HepG2 (cell line): ENCODE measurements around the gene GTF2F2. TPM values are rescaled to one million over a fixed set of nuclear protein-coding genes. Genes with fewer than 3 reads are reported as not detected.

Experiments
- ATAC-seq: fragments of 200-7000 bp; cut with Tn5 transposase; 3 replicates; pipeline ENCODE4 v1.9.1; 2020; ENCODE audit warnings: mild to moderate bottlenecking, moderate library complexity
- BruUV-seq: library from RNA; stranded (reverse); fragments of 400-500 nt; replicated peaks from 2 replicates; lab custom pipeline; 2021; lab: Mats Ljungman, UMichigan
- CTCF ChIA-PET: fragments of 300-600 bp; formaldehyde crosslinking; extraction: SDS; loops from one replicate; lab custom pipeline; 2021; ENCODE audit warnings: low total read pairs, inconsistent platforms, low intra/inter-chr PET ratio; lab: Yijun Ruan, JAX
- POLR2A ChIA-PET: fragments of 350-600 bp; sonication (Branson Sonifier 250); formaldehyde crosslinking; loops from one replicate; lab custom pipeline; 2020; ENCODE audit warnings: antibody characterized with exemption, inconsistent platforms; lab: Yijun Ruan, JAX
- DNase-seq: peaks from one replicate; pipeline ENCODE4 v3.0.0-alpha.2; 2015; ENCODE audit warnings: low spot score
- FAIRE-seq: peaks from 3 replicates; lab custom pipeline; 2011; peaks lifted over from hg19 to GRCh38; lab: Jason Lieb, UNC
- H2AFZ ChIP-seq: one replicate; pipeline ENCODE4 v1.6.1; 2011; ENCODE audit warnings: low read length, inconsistent platforms
- H3K27ac ChIP-seq: fragments of 300-600 bp; 3 replicates; pipeline ENCODE4 v1.8.0; 2011; ENCODE audit warnings: mixed run types, mild to moderate bottlenecking, mixed read lengths, low read length, inconsistent platforms; ENCODE audit not compliant: insufficient read depth; ENCODE audit errors: extremely low read length
- H3K27me3 ChIP-seq, 2 experiments: fragments of 200-600 bp in 1 of 2; 2 replicates in 1 of 2; 3 replicates in 1 of 2; pipeline versions ENCODE4 v1.6.0 to v1.8.0; 2011; ENCODE audit warnings: low read length in 2 of 2, mild to moderate bottlenecking in 2 of 2, moderate library complexity in 2 of 2, inconsistent platforms in 1 of 2; ENCODE audit not compliant: insufficient read depth in 2 of 2, control insufficient read depth in 1 of 2
- H3K36me3 ChIP-seq, 2 experiments: fragments of 200-600 bp in 1 of 2; replicated peaks in 1 of 2; 2 replicates in 1 of 2; 3 replicates in 1 of 2; pipeline versions ENCODE4 v1.5.1 to v1.8.0; 2011; ENCODE audit warnings: low read length in 2 of 2, inconsistent platforms in 1 of 2; ENCODE audit not compliant: insufficient read depth in 2 of 2, control insufficient read depth in 1 of 2
- H3K4me1 ChIP-seq: 2 replicates; pipeline ENCODE4 v1.5.1; 2012; ENCODE audit warnings: low read length, inconsistent platforms; ENCODE audit not compliant: insufficient read depth
- H3K4me2 ChIP-seq: 2 replicates; pipeline ENCODE4 v1.6.0; 2011; ENCODE audit warnings: low read depth, low read length, inconsistent platforms
- H3K4me3 ChIP-seq, 3 experiments: fragments of 200-600 bp in 1 of 3; sonication (generic), shearing (Covaris generic) in 1 of 3; replicated peaks in 1 of 3; 2 replicates each; pipeline ENCODE4 v1.5.1; 2011 to 2016; ENCODE audit warnings: low read length in 3 of 3, inconsistent platforms in 2 of 3, low read depth in 2 of 3, mild to moderate bottlenecking in 2 of 3, control low read depth in 1 of 3, mixed read lengths in 1 of 3; ENCODE audit not compliant: insufficient read depth in 1 of 3
- H3K79me2 ChIP-seq: one replicate; pipeline ENCODE4 v1.6.1; 2011; ENCODE audit warnings: low read length, inconsistent platforms; ENCODE audit not compliant: insufficient read depth
- H3K9ac ChIP-seq: 2 replicates; pipeline ENCODE4 v1.6.0; 2011; ENCODE audit warnings: mild to moderate bottlenecking, low read depth, low read length, inconsistent platforms; ENCODE audit not compliant: insufficient read depth
- H3K9me3 ChIP-seq: 2 replicates; pipeline ENCODE4 v1.5.1; 2012; ENCODE audit warnings: mild to moderate bottlenecking, low read length
- H4K20me1 ChIP-seq: 2 replicates; pipeline ENCODE4 v1.6.0; 2011; ENCODE audit warnings: inconsistent platforms, mild to moderate bottlenecking, low read length, moderate library complexity; ENCODE audit not compliant: insufficient read depth
- HDAC2 ChIP-seq: sonication (generic); formaldehyde crosslinking; IDR thresholded peaks from 2 replicates; pipeline ENCODE4 v1.4.0; 2020; ENCODE audit warnings: missing genetic modification reagents
- KDM5B ChIP-seq: sonication (generic); formaldehyde crosslinking; IDR thresholded peaks from 2 replicates; pipeline ENCODE4 v1.4.0; 2020; ENCODE audit warnings: missing genetic modification reagents, mild to moderate bottlenecking, borderline replicate concordance
- MAFK ChIP-seq, 2 experiments: IDR thresholded peaks in 1 of 2; conservative IDR thresholded peaks in 1 of 2; 2 replicates each; pipeline ENCODE4 v1.6.1; 2011; ENCODE audit warnings: improper control_type of control experiment in 2 of 2, low read length in 2 of 2
- PCBP2 ChIP-seq: fragments of 200-400 bp; formaldehyde crosslinking; optimal IDR thresholded peaks from 2 replicates; pipeline ENCODE3; 2018; ENCODE audit warnings: low read length, low read depth; ENCODE audit not compliant: poor library complexity, severe bottlenecking
- ZBTB33 ChIP-seq: sonication (generic); formaldehyde crosslinking; IDR thresholded peaks from 2 replicates; pipeline ENCODE4 v1.4.0; 2020; ENCODE audit warnings: missing genetic modification reagents
- ZC3H13 ChIP-seq: sonication (generic); formaldehyde crosslinking; IDR thresholded peaks from 2 replicates; pipeline ENCODE4 v1.8.1; 2023; ENCODE audit warnings: mild to moderate bottlenecking, missing genetic modification reagents, moderate library complexity
- ZNF282 ChIP-seq: fragments of 450-650 bp; IDR thresholded peaks from 2 replicates; pipeline ENCODE4 v1.6.1; 2018; ENCODE audit not compliant: partially characterized antibody
- ZNF546 ChIP-seq: sonication (generic); formaldehyde crosslinking; conservative IDR thresholded peaks from 2 replicates; pipeline ENCODE4 v1.8.1; 2023; ENCODE audit warnings: mild to moderate bottlenecking, missing genetic modification reagents
- ZNF547 ChIP-seq: sonication (generic); formaldehyde crosslinking; IDR thresholded peaks from 2 replicates; pipeline ENCODE4 v1.5.1; 2020; ENCODE audit warnings: mild to moderate bottlenecking, missing genetic modification reagents
- WGBS: methylation state at CpG from one replicate; pipeline ENCODE4 v1.1.6; 2017; ENCODE audit warnings: low lambda C conversion rate; 5-methylcytosine and 5-hydroxymethylcytosine counted together
- in situ Hi-C: cut with HindIII; loops from 2 replicates; pipeline ENCODE4 v1.10.0; 2017; ENCODE audit warnings: low pct_unique_long_range_greater_than_20kb; ENCODE audit not compliant: extremely low pct_ligation_motif_present
- intact Hi-C: fragments of 100-400 bp; cut with micrococcal nuclease; formaldehyde crosslinking; loops from one replicate; pipeline ENCODE4 v1.10.0; 2022; ENCODE audit not compliant: unreplicated experiment
- polyA plus RNA-seq, 8 experiments: library from polyadenylated mRNA; depleted of rRNA in 3 of 8; stranded (reverse) in 7 of 8; unstranded in 1 of 8; fragments of >200 nt; fragmentation: Illumina TruSeq in 4 of 8; extraction: Trizol in 4 of 8; gene quantifications; 2 replicates each; pipeline versions ENCODE4 v1.2.1 to v1.2.3, GENCODE V29; 2011 to 2016; ENCODE audit warnings: low read depth in 4 of 8, missing spikeins in 1 of 8, mixed read lengths in 1 of 8; ENCODE audit not compliant: insufficient read depth in 1 of 8
- total RNA-seq, 5 experiments: library from RNA; depleted of rRNA; stranded (reverse); fragments of >200 nt; fragmentation: Illumina TruSeq; extraction: Trizol; gene quantifications; 2 replicates each; pipeline ENCODE4 v1.2.3, GENCODE V29; 2016; ENCODE audit warnings: low read depth in 1 of 5

Gene GTF2F2
- total and polyA plus RNA-seq, 2 of the 13 experiments (the other 11 are each of a cell fraction or from before 2014, with no cell fraction given) = 10.6 to 32.8 TPM

GRCh38 chr13:45295536-45295935 is 175.2 kb downstream of the GTF2F2 start:
- TF ChIP-seq PCBP2 = no peak
- TF ChIP-seq HDAC2 (CRISPR knock-in tag) = no peak
- TF ChIP-seq ZNF546 (CRISPR knock-in tag) = no peak
- TF ChIP-seq MAFK (conservative IDR thresholded peaks at IDR 0.05 in 1 of 2, IDR thresholded peaks at IDR 0.05 in 1 of 2; ENCODE audit: low read length in 2 of 2) = peak; percentile 9 to 11; a peak in 1 of 4 replicates
- TF ChIP-seq KDM5B (CRISPR knock-in tag) = no peak
- TF ChIP-seq ZNF547 (CRISPR knock-in tag) = no peak
- TF ChIP-seq ZNF282 = no peak
- no peak for TF ChIP-seq ZC3H13 (CRISPR knock-in tag)
- peak; percentile 21; the same call in 1 of the 2 replicates for TF ChIP-seq ZBTB33 (CRISPR knock-in tag)
- H3K9ac ChIP-seq = no peak overlapping the region
- POLR2A ChIA-PET = interaction anchor here (0.7 kb wide), 1 partner anchor 229 kb away, joined by 3 read pairs; no protein-coding TSS in a partner anchor
- H4K20me1 ChIP-seq = no peaks in the 10 kb centered on the region
- no peak for DNase-seq
- no peak for ATAC-seq
- H3K4me2 ChIP-seq = no peak overlapping the region
- no peak overlapping the region for H3K4me3 ChIP-seq
- 62% methylated on average over 7 of the region's 7 CpGs for WGBS
- FAIRE-seq = no peak
- CTCF ChIA-PET = no interaction called here
- no TSS peak for BruUV-seq
- no peaks in the 10 kb centered on the region for H3K9me3 ChIP-seq
- H3K4me1 ChIP-seq = peaks cover 1% of the 10 kb centered on the region; the same call in 1 of the 2 replicates
- no peaks in the 10 kb centered on the region for H3K36me3 ChIP-seq
- H3K79me2 ChIP-seq = no peaks in the 10 kb centered on the region
- H2AFZ ChIP-seq = no peak overlapping the region
- H3K27me3 ChIP-seq = no peaks in the 10 kb centered on the region
- H3K27ac ChIP-seq = no peak overlapping the region
- intact Hi-C loops = loop anchor here (5.0 kb wide), 1 partner anchor 468 kb away; no protein-coding TSS in a partner anchor
- in situ Hi-C loops = no loop called here
